ENCODE data around the gene SHPK. TPM values are rescaled to one million over a fixed set of nuclear protein-coding genes. Genes with fewer than 3 reads are reported as not detected.

Gene SHPK
- total and polyA plus RNA-seq, 9 of the 15 experiments (the other 6 are each of a cell fraction or from before 2014, with no cell fraction given), result 2.5 to 16.3 (median 11.8) TPM

GRCh38 chr17:3574231-3574630 lies 61.8 kb downstream of the SHPK start:
- CTCF ChIA-PET (ENCODE audit: low intra/inter-chr PET ratio), result no interaction called here
- H3K4me2 ChIP-seq (ENCODE audit: insufficient read depth, low read length), result no peak overlapping the region
- WGBS (ENCODE audit: insufficient coverage, low coverage, missing lambda C conversion rate), result 15% methylated on average over 6 of the region's 7 CpGs

GRCh38 chr17:3573246-3574100 lies 62.6 kb downstream of the SHPK start:
- ChIA-PET POLR2A (no interaction called here), CTCF (ENCODE audit: low intra/inter-chr PET ratio) (no interaction called here)
- Histone ChIP-seq H3K4me3 (no peak overlapping the region), H3K9me3 (replicated peaks; ENCODE audit: control insufficient read depth, insufficient read depth, low read depth, low read length) (no peaks in the 10 kb centered on the region), H3K4me2 (ENCODE audit: insufficient read depth, low read length) (no peak overlapping the region), H3K27ac (ENCODE audit: extremely low read depth, low read depth, low read length) (no peak overlapping the region), H3K27me3 (ENCODE audit: control insufficient read depth in 2 of 2, insufficient read depth in 2 of 2, low read length in 2 of 2) (no peaks in the 10 kb centered on the region; a peak in 1 of 5 replicates), H3K9me1 (ENCODE audit: control insufficient read depth, insufficient read depth, low read length) (no peaks in the 10 kb centered on the region), H2AFZ (ENCODE audit: low read depth, low read length) (no peak overlapping the region), H4K20me1 (replicated peaks; ENCODE audit: control insufficient read depth, insufficient read depth, low read length) (no peaks in the 10 kb centered on the region), H3K36me3 (ENCODE audit: control insufficient read depth, insufficient read depth, low read length) (no peaks in the 10 kb centered on the region), H3K4me1 (replicated peaks in 1 of 2; ENCODE audit: control insufficient read depth in 2 of 2, insufficient read depth in 2 of 2, low read length in 2 of 2) (peaks cover 0 to 6% of the 10 kb centered on the region in 2 experiments; a peak in 2 of 5 replicates), H3K79me2 (ENCODE audit: control insufficient read depth, insufficient read depth, low read length) (no peaks in the 10 kb centered on the region), H3K9ac (ENCODE audit: insufficient read depth in 1 of 2, low read depth in 2 of 2, low read length in 2 of 2) (no peak overlapping the region)
- ATAC-seq, result no peak
- FAIRE-seq, result no peak
- 13% methylated on average over 15 of the region's 22 CpGs for WGBS (ENCODE audit: insufficient coverage, low coverage, missing lambda C conversion rate)
- no TSS peak for BruUV-seq (replicated peaks)
- no peak for TF ChIP-seq ZHX1 (conservative IDR thresholded peaks at IDR 0.05; ENCODE audit: low read length)
- TF ChIP-seq SUPT5H (IDR thresholded peaks at IDR 0.05), result no peak
- no peak for TF ChIP-seq NFIX (CRISPR knock-in tag; IDR thresholded peaks at IDR 0.05; ENCODE audit: low read depth)
- TF ChIP-seq GABPB2 (CRISPR knock-in tag; conservative IDR thresholded peaks at IDR 0.05), result no peak
- TF ChIP-seq KDM5B (IDR thresholded peaks at IDR 0.05; ENCODE audit: insufficient replicate concordance, low read depth, low read length), result no peak
- TF ChIP-seq XRCC4 (IDR thresholded peaks at IDR 0.05; ENCODE audit: extremely low read depth, insufficient read depth, insufficient read length), result no peak
- intact Hi-C loops (cut with micrococcal nuclease) (no loop called here), in situ Hi-C loops (cut with MboI) (no loop called here)
- DNase-seq (ENCODE audit: extremely low read depth in 1 of 4, low spot score in 3 of 4), result no peak

More at GRCh38 chr17:3574231-3574630, 61.8 kb downstream of the SHPK start:
- Histone ChIP-seq H3K79me2 (ENCODE audit: control insufficient read depth, insufficient read depth, low read length) (no peaks in the 10 kb centered on the region), H3K9me1 (ENCODE audit: control insufficient read depth, insufficient read depth, low read length) (no peaks in the 10 kb centered on the region), H3K9ac (ENCODE audit: insufficient read depth in 1 of 2, low read depth in 2 of 2, low read length in 2 of 2) (no peak overlapping the region), H4K20me1 (replicated peaks; ENCODE audit: control insufficient read depth, insufficient read depth, low read length) (no peaks in the 10 kb centered on the region), H3K9me3 (replicated peaks; ENCODE audit: control insufficient read depth, insufficient read depth, low read depth, low read length) (no peaks in the 10 kb centered on the region), H3K27ac (ENCODE audit: extremely low read depth, low read depth, low read length) (no peak overlapping the region), H3K27me3 (ENCODE audit: control insufficient read depth in 2 of 2, insufficient read depth in 2 of 2, low read length in 2 of 2) (no peaks in the 10 kb centered on the region; a peak in 1 of 5 replicates), H2AFZ (ENCODE audit: low read depth, low read length) (no peak overlapping the region), H3K4me1 (replicated peaks in 1 of 2; ENCODE audit: control insufficient read depth in 2 of 2, insufficient read depth in 2 of 2, low read length in 2 of 2) (peaks cover 0 to 6% of the 10 kb centered on the region in 2 experiments; a peak in 2 of 5 replicates), H3K36me3 (ENCODE audit: control insufficient read depth, insufficient read depth, low read length) (no peaks in the 10 kb centered on the region), H3K4me3 (no peak overlapping the region)
- DNase-seq (ENCODE audit: extremely low read depth in 1 of 4, low spot score in 3 of 4), result no peak
- TF ChIP-seq BRCA1 (IDR thresholded peaks at IDR 0.05) (no peak), BRCA1 (CRISPR knock-in tag; IDR thresholded peaks at IDR 0.05) (no peak), ZFP30 (CRISPR knock-in tag; IDR thresholded peaks at IDR 0.05; ENCODE audit: borderline replicate concordance) (no peak)
- intact Hi-C loops (cut with micrococcal nuclease), result no loop called here
- in situ Hi-C loops (cut with MboI), result no loop called here
- POLR2A ChIA-PET, result no interaction called here
- no TSS peak for BruUV-seq (replicated peaks)
- FAIRE-seq, result no peak
- no peak for ATAC-seq

All from K562 (cell line).